ENCODE measurements around the gene EXOC2.
"Not testable (repeated sequence)": the region's sequence is repeated elsewhere in the genome, so short reads cannot be mapped to it uniquely, and the experiment has no call there.

- TF ChIP-seq JUND (IDR thresholded peaks at IDR 0.05); CTCF (IDR thresholded peaks at IDR 0.05 in 2 of 3, conservative IDR thresholded peaks at IDR 0.05 in 1 of 3; ENCODE audit: borderline replicate concordance in 1 of 3, insufficient read depth in 1 of 3, low read depth in 2 of 3, low read length in 2 of 3); REST (IDR thresholded peaks at IDR 0.05; ENCODE audit: low read depth); EZH2 (IDR thresholded peaks at IDR 0.05); TCF7L2 (IDR thresholded peaks at IDR 0.05; ENCODE audit: borderline replicate concordance, extremely low read depth, insufficient read depth, insufficient read length): not testable (repeated sequence)
These were observed 131.6 kb downstream of the EXOC2 start for GRCh38 chr6:561335-561734.

All from HCT116 (cell line).